Stimulated activated CD4-positive, alpha-beta T cell treated with anti-CD3 and anti-CD28 coated beads, Interleukin-4, amount 100 ng/mL, for 1 hour (primary cell): ENCODE data around the gene ASCC3.
"Not testable (repeated sequence)": the region's sequence is repeated elsewhere in the genome, so short reads cannot be mapped to it uniquely, and the experiment has no call there.

Experiments used
- DNase-seq: peaks from one replicate; pipeline ENCODE4 v3.0.0-alpha.2; 2020

ASCC3 gene

DNA sequence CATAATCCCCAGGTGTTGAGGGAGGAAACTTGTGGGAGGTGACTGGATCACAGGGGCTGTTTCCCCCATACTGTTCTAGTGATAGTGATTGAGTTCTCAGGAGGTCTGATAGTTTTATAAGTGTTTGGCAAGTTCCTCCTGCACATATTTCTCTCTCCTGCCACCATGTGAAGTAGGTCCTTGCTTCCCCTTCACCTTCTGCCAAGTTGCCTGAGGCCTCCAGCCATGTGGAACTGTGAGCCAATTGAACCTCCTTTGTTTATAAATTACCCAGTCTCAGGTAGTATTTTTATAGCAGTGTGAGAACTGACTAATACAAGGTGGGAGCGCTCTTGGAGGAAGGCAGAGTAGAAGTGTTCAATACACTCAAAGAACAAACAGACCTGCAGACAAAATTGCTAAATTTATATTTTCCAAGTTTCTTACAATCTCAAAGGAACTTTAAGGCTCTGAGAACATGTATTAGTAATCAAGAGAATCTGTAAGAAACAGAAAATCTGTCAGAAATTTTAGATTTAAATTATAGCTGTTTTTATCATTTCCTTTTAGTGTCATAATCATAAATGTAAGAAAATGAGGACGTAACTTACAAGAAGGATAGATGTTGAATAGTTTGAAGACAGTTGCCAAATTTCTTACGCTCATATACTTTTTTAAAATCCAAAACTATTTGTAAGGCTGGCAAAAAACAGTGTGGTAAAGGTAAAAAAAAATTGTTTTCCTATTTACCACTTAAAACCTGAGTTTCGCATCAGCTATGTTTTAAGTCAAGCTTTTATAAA, 77.7 kb downstream of the ASCC3 start:
- DNase-seq, result no peak

DNA sequence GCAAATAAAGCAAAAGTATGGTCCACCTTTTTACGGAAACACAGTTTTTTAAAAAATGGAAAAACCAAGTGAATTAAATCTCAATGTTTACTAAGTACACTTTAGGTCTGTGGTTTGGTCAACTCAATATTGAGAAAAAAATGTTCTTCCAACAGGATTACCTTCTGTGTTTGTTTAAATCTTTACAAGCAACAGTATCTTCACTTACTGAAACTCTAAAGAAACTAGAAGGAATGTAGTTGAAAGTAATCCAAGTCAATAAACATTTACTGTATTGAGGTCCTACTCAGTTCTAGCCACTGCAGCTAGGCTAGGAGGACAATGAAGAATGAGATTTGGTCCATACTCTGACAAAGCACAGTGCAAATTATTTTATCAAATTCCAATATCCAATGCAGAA, 80.1 kb downstream of the ASCC3 start:
- no peak for DNase-seq

DNA sequence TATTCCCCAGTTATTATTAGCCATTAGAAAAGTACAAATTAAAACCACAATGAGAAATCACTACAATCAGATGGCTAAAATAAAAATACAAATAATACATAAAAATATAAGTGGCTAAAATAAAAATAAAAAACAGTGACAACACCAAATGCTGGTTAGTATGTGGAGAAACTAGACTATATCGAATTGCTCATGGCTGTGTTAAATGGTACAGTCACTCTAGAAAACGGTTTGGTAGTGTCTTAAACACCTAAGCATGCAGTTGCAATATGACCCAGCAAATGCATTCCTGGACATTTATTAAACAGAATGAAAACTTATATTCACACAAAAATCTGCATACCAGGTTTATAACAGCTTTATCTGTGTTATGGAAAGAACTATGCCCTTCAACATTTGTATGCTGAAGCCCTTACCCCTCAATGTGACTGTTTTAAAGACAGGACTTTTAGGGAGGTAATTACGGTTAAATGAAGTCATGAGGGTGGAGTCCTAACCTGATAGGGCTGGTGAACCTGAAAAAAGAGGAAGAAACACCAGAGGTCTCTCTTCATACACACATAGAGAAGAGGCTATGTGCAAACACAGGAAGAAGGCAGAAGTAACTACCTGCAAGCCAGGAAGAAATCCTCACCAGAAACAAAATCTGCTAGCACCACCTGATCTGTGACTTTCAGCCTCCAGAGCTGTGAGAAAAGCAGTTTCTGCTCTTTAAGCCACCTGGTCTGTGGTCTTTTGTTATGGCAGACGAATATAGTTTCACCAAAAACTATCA, 84.9 kb downstream of the ASCC3 start:
- DNase-seq, result no peak

DNA sequence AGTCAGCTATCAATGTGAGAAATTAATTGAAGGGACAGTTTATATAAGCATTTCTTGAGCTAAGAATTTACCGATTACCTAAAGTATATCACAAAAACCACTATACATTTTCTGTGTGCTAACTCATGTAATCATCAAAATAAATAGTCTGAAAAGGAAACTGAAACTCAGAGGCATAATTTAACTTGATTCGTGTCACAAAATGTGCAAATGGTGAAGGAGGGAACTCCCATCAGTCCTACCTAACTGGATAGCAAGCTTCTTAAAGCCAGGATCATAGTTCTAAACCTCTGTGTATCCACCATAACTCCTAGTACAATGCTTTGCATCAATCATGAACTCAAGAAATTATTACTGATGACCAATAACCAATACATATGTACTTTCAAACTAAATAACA, 91.0 kb downstream of the ASCC3 start:
- no peak for DNase-seq

DNA sequence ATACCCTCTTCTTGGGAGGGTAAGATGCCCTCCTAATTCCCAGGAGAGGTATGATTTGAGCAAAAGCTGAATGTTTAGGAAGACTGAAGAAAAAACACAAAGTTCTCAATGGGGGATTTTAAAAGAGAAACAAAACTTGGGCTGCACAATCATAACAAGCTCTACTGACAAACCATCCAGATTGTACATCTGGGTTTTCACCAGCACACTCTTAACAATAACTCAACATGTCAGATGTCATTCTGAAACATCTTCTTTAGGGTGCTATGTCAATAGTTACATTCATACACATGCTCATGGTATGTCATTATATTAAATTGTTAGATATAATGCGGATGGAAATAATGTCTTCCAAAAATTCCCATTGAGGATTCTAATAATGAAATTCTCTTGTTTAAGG, 95.1 kb downstream of the ASCC3 start:
- no peak for DNase-seq

DNA sequence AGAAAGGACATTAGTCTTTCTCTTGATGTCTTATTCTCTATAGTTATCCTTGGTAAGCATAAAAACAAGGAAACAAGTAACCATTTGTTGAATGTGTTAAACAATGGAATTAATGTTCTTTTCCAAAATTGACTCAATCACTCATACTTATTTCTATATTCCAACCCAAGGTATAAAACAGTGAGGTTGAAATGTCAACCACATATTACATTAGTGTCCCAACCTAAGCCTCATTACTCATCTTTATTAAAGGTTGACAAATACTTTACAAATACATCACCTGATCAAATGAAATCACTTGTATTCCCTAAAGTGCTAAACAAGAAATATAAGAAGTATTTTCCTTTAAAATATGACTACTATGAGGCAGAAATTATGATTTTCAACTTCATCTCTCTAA, 100.5 kb downstream of the ASCC3 start:
- DNase-seq, result no peak

DNA sequence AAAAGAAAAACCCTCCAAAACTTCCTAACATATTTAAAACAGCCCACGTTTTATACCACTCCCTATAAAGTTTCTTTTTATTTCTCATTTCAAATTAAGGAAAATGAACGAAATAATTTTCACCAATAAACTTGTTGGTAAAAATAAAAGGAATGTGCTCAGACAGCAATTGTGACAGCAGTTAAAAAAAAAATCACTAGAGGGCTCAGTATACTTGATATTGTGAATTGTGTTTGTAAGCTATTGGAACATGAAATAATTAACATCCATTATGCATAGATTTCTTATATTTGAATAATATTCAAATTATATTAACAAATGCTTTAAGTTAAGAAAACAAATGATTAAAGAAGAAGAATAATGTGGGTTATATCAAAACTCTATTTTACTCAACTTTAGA, 105.5 kb downstream of the ASCC3 start:
- no peak for DNase-seq

DNA sequence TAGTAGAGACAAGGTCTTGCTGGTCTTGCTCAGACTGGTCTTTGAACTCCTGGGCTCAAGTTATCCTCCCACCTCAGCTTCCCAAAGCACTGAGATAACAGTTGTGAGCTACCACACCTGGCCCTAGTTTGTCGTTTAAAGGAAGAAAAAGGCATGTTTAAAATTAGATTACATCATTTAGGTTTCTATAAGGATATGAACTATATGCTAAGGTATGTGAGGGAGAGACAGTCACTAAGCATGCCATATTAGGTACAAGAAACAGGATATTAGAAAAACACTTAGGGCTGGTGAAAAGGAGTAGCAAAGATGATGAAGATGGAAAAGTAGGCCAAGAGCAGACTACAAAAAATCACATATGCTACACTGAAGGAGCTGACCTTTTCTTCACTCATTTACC, 106.4 kb downstream of the ASCC3 start:
- no peak for DNase-seq

DNA sequence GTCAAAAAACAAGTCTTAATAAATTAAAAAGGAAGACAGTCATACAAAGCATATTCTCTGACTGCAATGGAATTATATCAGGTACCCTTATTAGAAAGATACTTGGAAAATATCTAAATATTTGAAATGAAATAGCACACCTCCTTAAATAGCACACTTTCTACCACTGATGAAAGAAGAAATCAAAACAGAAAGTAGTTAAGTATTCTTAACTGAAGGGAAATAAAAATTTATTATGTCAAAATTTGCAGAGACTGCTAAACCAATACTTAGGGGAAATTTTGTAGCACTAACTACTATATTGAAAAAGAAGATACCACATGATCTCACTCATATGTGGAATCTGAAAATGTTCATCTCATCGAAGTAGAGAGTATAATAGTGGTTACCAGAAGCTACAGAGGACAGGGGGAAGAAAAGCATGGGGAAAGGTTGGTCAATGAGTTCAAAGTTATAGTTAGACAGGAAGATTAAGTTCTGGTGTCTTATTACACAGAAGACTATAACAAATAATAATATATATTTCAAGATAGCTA, 112.2 kb downstream of the ASCC3 start:
- no peak for DNase-seq

DNA sequence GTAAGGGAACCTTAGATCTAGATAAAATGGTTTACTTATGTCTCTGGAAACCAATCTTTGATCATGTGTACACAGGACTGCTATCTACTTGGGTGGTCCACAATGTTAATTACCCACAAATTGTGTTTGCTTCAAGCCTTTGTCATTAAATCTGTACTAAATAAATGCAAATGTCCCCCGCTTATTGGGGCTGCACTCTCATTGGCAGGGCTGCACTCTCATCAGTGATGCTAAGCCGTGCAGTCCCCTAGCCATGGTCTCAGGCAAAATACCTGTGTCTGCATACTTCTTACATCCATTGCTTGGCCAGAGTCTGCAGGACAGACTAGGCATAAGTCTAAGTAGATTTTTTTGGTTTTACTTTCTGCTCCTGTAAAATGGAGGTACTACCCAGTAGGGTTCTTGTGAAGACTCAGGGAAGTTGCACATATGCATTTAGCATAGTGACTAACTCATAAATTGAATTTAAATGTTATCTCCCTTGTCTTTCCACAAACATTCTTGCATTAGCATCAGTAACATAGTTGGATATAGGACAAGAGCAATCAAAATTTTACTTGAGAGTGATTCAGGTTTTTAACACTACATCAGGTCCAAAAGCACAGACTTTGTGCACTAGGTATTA, 117.4 kb downstream of the ASCC3 start:
- no peak for DNase-seq

DNA sequence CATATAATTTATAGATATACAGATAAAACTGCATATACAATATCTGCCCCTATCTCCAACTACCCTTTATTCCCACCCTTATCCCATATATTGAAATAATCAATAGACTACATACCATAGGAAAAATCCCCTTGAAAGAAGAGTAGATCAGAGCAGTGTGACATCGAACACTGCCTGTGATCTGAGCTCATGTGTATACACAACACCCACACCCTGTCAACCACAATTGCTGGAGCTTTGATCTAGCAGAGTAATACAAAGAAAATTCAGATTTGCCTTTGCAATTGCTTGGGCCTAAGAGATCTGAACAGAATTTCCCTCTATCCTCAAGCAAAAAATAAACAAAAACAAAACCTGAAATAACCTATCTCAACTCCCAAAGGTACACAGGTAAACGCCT, 119.3 kb downstream of the ASCC3 start:
- DNase-seq, result no peak

DNA sequence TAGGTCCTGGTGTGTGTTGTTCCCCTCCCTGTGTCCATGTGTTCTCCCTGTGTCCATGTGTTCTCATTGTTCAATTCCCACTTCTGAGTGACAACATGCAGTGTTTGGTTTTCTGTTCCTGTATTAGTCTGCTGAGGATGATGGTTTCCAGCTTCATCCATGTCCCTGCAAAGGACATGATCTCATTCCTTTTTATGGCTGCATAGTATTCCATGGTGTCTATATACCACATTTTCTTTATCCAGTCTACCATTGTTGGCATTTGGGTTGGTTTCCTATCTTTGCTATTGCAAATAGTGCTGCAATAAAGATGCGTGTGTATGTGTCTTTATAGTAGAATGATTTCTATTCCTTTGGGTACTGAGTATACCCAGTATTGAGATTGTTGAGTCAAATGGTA, 122.7 kb downstream of the ASCC3 start:
- not testable (repeated sequence) for DNase-seq

DNA sequence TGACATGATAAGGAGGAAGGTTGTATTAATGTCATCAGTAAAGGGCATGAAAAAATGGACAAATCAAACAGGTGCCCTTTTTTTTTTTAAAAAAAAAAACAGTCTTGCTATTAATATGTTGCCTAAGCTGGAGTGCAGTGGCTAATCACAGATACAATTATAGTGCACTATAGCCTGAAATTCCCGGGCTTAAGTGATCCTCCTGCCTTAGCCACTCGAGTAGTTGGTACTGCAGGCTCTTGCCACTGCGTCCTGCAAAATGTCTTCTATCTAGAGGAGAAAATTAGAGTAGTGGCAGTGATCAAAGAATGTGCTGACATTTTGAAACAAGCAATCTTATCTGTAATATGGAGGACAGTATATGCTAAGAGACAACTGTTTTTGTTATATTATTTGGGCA, 127.7 kb downstream of the ASCC3 start:
- DNase-seq, result no peak

DNA sequence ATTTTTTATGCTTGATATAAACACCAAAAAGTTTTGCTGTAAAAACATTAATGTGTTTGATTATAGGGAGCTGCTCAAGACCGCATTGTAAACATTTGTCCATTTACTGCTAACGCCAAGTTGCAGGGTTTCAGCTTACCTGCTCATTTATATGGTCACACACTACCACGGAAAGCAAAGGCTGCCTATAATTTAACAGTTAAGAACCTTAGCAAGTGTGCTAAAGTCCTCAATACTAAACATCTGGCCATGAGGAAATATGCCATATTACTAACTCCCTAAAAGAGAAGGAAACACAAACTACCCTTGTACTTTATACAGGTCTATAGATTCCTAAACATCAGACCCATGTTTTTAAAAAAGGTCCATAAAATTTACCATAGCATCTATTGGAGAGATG, 129.5 kb downstream of the ASCC3 start:
- DNase-seq, result no peak

DNA sequence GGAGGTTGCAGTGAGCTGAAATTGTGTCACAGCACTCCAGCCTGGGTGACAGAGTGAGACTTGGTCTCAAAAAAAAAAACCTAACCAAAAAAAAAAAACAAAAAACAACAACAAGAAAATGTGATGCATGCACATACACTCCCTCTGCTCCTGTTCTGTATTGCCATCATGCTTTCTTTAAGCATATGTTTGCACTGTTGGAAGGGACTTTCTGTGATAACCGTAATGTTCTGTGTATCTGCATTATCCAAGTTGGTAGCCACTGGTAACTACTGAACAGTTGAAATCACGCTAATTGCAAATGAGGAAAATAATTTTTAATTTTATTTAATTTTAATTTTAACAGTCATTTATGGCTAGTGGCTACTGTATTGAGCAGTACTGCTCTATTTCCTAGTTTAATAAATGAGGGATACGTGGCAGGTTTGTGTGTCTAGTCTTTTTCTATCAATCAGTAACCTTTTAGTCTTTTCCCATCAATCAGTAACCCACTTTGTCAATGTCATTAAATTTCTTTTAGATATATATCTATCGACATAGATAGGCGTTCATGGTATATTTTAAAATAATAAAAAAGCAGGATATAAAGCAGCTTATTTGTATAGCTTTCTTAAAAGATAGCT, 135.6 kb downstream of the ASCC3 start:
- no peak for DNase-seq

DNA sequence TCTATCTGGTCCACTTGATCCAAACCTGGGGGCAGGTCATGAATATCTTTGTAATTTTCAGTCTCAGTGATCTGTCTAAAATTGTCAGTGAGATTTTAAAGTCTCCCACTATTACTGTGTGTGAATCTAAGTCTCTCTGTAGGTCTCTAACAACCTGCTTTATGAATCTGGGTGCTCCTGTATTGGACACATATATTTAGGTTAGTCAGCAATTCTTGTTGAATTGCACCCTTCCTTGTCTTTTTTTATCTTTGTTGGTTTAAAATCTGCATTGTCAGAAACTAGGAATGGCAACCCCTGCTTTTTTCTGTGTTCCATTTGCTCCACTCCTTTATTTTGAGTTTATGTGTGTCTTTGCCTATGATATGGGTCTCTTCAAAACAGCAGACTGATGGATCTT, 140.7 kb downstream of the ASCC3 start:
- DNase-seq, result no peak

DNA sequence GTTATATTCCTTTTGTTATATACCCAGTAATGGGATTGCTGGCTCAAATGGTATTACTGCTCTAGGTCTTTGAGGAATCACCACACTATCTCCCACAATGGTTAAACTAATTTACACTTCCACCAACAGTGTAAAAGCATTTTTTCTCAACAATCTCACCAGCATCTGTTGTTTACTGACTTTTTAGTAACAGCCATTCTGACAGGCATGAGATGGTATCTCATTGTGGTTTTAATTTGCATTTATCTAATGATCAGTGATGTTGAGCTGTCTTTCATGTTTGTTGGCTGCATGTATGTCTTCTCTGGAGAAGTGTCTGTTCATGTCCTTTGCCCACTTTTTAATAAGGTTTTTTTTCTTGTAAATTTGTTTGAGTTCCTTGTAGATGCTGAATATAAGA, 143.4 kb downstream of the ASCC3 start:
- not testable (repeated sequence) for DNase-seq

DNA sequence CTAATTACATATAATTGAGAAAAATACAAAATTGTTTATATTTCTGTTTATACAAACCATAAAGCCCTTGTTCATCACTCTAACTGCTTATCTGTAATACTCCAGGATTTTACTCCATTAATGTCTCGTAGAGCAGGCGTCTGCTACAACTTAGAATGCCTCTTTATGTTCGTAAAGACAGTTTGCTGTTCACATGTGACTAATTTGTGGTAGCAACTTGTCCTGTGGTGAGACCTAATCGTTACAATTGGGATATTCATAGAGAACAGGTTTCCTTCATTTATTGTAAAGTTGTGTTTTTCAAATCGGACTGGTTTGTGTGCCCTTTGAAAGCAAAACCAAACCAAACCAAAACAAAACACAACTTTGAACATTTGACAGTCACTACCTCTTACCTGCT, 149.7 kb downstream of the ASCC3 start:
- DNase-seq, result no peak

DNA sequence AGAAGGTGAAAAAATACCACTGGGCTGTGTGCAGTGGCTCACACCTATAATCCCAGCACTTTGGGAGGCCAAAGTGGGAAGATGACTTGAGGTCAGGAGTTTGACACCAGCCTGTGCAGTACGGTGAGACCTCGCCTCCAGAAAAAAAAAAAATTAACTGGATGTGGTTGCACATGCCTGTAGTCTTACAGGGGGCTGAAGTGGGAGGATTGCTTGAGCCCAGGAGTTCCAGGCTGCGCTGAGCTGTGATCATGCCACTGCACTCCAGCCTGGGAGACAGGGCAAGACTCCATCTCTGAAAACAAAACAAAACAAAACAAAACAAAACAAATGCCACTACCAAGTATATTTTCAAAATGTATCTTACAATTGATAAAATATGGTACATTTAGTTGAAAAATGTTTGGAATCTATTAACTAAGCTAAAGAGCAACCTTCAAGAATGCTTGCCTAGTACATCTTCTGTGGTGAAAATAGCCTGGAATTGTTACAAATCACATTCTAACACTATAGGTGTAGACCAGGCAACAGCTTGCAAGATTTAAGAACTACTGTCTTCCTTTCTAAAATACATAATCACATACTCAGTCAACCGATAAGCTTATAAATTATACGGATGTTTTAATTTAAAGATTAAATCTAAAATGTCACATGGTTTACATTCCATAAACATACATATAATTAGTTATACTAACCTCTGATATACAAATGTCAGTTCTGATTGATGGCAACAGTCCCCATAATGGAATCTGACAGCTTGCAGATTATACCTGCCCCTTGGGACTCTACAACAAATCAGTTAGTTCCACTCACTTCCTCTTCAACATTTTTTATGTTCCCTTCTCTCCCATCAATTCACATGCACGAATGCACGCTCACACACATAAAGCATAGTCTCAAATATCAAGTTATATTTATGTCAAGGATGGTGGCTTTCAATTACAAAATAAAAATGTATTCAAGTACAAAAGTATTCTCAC, 150.8 kb downstream of the ASCC3 start:
- no peak for DNase-seq

DNA sequence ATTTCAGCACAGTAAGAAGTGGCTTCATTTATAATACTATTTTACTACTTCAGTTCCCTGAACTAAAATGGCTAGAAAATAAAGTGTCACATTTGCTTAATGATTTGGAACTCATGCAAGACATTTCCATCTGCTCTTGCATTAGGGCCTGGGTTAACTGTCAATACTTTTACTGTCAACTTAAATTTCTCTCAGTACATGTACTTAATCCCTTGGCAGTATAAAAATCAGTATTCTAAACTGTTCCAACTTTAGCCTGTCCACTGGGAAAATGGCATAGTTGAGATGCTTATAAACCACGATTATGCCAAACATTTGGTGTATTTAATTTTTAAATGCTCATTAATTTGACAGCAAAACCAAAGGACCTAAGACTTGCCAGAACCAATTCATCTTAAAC, 154.5 kb downstream of the ASCC3 start:
- no peak for DNase-seq

DNA sequence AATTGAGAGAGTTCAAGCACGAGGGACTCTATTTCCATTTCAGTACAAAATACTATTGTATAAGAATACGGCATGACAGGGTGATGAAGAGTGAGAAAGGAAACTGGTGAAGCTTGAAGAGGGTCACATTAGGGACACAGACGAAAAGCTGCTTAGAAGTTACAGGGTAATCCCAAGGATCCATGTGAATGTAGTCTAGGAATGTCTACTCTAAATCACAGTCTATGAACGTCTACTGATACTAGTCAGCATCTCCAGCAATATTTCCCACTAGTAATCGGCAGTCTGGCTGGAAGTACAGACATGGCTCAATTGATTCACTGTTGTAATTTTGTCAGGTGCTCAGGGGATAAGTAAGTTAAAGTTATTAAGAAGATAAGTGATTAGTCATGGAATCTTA, 156.4 kb downstream of the ASCC3 start:
- DNase-seq, result no peak

DNA sequence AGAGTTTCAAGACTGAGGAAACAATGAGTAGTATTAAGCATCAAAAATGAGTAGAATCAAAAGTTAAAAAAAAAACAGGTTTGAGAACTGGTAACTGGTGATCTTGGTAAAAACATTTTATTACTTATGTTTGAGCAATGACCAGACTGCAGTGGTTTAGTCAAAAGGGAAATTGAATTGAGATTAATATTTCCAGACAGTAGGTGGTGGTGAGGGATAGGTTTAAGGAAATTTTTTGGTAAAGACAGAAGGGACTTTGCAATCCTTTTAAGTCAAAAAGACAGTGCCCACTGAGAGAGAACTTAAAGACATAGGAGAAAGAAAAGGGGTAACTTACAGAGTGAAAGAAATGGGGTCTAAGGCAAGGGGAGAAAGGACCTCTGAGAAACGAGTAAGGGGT, 156.9 kb downstream of the ASCC3 start:
- no peak for DNase-seq
